ENCODE data around the gene S100G. TPM values are rescaled to one million over a fixed set of nuclear protein-coding genes. Genes with fewer than 3 reads are reported as not detected.
A peak's percentile ranks its signal among the peaks of the same experiment; 100 is the strongest.

The S100G gene
- polyA plus RNA-seq, 1 of the 3 experiments (the other 2 are of a cell fraction), result not detected

DNA sequence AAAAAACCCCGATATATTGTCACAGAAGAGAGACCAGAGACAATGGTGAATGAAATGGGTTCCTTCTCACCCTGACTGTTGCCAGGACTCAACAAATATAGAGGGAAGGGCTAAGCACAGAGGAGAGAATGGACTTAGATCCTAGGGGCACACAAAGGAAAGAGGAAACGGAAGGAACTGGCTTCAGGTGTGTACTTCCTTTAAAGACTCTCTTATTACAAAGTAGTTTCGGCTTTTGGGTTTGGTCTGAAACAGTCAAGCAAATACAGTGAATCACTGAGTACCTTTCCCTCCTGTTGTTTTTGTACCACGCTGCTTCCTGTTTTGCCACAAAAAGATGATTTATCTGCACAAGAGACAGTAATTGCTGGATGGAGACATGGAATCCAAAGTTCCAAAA lies 46.1 kb upstream of the S100G start:
- no peaks in the 10 kb centered on the region for H4K20me1 ChIP-seq (ENCODE audit: insufficient read depth)
- H3K27me3 ChIP-seq (ENCODE audit: insufficient read depth), result no peaks in the 10 kb centered on the region
- no peak for DNase-seq
- no peak overlapping the region for H2AFZ ChIP-seq (ENCODE audit: low read depth)
- no peaks in the 10 kb centered on the region for H3K9me2 ChIP-seq
- H3K27ac ChIP-seq (ENCODE audit: low read depth in 2 of 2, low read length in 1 of 2), result peak overlapping the region; percentile 16 to 54
- H3K4me1 ChIP-seq (ENCODE audit: control insufficient read depth in 1 of 2, insufficient read depth in 2 of 2, low read depth in 1 of 2, low read length in 1 of 2), result peaks cover 9 to 17% of the 10 kb centered on the region in 2 experiments; a peak in 3 of 4 replicates
- H3K36me3 ChIP-seq (replicated peaks in 1 of 2; ENCODE audit: control insufficient read depth in 1 of 2, insufficient read depth in 2 of 2, low read length in 1 of 2), result peaks cover 1 to 14% of the 10 kb centered on the region in 2 experiments
- POLR2A ChIA-PET, result no interaction called here
- 75% methylated on average over 4 of the region's 4 CpGs for WGBS (ENCODE audit: low lambda C conversion rate)
- H3K4me3 ChIP-seq (ENCODE audit: low read depth in 2 of 2, low read length in 1 of 2), result no peak overlapping the region
- no peak overlapping the region for H3K9ac ChIP-seq
- CTCF ChIA-PET, result no interaction called here
- no peak for TF ChIP-seq NFIC (IDR thresholded peaks at IDR 0.05; ENCODE audit: borderline replicate concordance)
- TF ChIP-seq, protein P1, sequence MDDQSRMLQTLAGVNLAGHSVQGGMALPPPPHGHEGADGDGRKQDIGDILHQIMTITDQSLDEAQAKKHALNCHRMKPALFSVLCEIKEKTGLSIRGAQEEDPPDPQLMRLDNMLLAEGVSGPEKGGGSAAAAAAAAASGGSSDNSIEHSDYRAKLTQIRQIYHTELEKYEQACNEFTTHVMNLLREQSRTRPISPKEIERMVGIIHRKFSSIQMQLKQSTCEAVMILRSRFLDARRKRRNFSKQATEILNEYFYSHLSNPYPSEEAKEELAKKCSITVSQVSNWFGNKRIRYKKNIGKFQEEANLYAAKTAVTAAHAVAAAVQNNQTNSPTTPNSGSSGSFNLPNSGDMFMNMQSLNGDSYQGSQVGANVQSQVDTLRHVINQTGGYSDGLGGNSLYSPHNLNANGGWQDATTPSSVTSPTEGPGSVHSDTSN (IDR thresholded peaks at IDR 0.05), result peak; percentile 49
- TF ChIP-seq, protein P2, sequence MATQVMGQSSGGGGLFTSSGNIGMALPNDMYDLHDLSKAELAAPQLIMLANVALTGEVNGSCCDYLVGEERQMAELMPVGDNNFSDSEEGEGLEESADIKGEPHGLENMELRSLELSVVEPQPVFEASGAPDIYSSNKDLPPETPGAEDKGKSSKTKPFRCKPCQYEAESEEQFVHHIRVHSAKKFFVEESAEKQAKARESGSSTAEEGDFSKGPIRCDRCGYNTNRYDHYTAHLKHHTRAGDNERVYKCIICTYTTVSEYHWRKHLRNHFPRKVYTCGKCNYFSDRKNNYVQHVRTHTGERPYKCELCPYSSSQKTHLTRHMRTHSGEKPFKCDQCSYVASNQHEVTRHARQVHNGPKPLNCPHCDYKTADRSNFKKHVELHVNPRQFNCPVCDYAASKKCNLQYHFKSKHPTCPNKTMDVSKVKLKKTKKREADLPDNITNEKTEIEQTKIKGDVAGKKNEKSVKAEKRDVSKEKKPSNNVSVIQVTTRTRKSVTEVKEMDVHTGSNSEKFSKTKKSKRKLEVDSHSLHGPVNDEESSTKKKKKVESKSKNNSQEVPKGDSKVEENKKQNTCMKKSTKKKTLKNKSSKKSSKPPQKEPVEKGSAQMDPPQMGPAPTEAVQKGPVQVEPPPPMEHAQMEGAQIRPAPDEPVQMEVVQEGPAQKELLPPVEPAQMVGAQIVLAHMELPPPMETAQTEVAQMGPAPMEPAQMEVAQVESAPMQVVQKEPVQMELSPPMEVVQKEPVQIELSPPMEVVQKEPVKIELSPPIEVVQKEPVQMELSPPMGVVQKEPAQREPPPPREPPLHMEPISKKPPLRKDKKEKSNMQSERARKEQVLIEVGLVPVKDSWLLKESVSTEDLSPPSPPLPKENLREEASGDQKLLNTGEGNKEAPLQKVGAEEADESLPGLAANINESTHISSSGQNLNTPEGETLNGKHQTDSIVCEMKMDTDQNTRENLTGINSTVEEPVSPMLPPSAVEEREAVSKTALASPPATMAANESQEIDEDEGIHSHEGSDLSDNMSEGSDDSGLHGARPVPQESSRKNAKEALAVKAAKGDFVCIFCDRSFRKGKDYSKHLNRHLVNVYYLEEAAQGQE (IDR thresholded peaks at IDR 0.05; ENCODE audit: low read depth, low read length), result no peak
- H3K9me3 ChIP-seq, result peaks cover 3% of the 10 kb centered on the region; the same call in 1 of the 2 replicates
- H3F3A ChIP-seq (replicated peaks; ENCODE audit: insufficient read depth), result peaks cover 5% of the 10 kb centered on the region
- H3K79me2 ChIP-seq (ENCODE audit: insufficient read depth), result no peaks in the 10 kb centered on the region
- H3K4me2 ChIP-seq, result peak overlapping the region; percentile 26

GRCh38 chrX:16604337-16604736 lies 45.6 kb upstream of the S100G start:
- no peak overlapping the region for H3K4me3 ChIP-seq (ENCODE audit: low read depth in 2 of 2, low read length in 1 of 2)
- H4K20me1 ChIP-seq (ENCODE audit: insufficient read depth), result no peaks in the 10 kb centered on the region
- peaks cover 4% of the 10 kb centered on the region; the same call in 1 of the 2 replicates for H3K9me3 ChIP-seq
- ChIA-PET CTCF (no interaction called here), POLR2A (no interaction called here)
- H3K36me3 ChIP-seq (replicated peaks in 1 of 2; ENCODE audit: control insufficient read depth in 1 of 2, insufficient read depth in 2 of 2, low read length in 1 of 2), result peaks cover 3 to 17% of the 10 kb centered on the region in 2 experiments
- H3K4me2 ChIP-seq, result peak overlapping the region; percentile 26
- no peaks in the 10 kb centered on the region for H3K27me3 ChIP-seq (ENCODE audit: insufficient read depth)
- peaks cover 9 to 17% of the 10 kb centered on the region in 2 experiments; a peak in 3 of 4 replicates for H3K4me1 ChIP-seq (ENCODE audit: control insufficient read depth in 1 of 2, insufficient read depth in 2 of 2, low read depth in 1 of 2, low read length in 1 of 2)
- no peaks in the 10 kb centered on the region for H3K9me2 ChIP-seq
- DNase-seq, result no peak
- no peak overlapping the region for H3K9ac ChIP-seq
- H3K79me2 ChIP-seq (ENCODE audit: insufficient read depth), result no peaks in the 10 kb centered on the region
- peak overlapping the region; percentile 12 to 54 for H3K27ac ChIP-seq (ENCODE audit: low read depth in 2 of 2, low read length in 1 of 2)
- peaks cover 10% of the 10 kb centered on the region for H3F3A ChIP-seq (replicated peaks; ENCODE audit: insufficient read depth)
- H2AFZ ChIP-seq (ENCODE audit: low read depth), result peak overlapping the region; percentile 18; the same call in 1 of the 2 replicates
- 97% methylated on average over 2 of the region's 2 CpGs for WGBS (ENCODE audit: low lambda C conversion rate)
- TF ChIP-seq RFX5 (IDR thresholded peaks at IDR 0.05; ENCODE audit: low read length) (no peak), CTCF (IDR thresholded peaks at IDR 0.05) (no peak), SMC3 (IDR thresholded peaks at IDR 0.05; ENCODE audit: low read depth, low read length) (no peak), MAX (IDR thresholded peaks at IDR 0.05; ENCODE audit: low read depth) (no peak), JUND (IDR thresholded peaks at IDR 0.05) (no peak), POLR2AphosphoS5 (IDR thresholded peaks at IDR 0.05; ENCODE audit: low read depth, low read length) (no peak), CHD2 (IDR thresholded peaks at IDR 0.05; ENCODE audit: low read length, partially characterized antibody) (no peak), RCOR1 (IDR thresholded peaks at IDR 0.05; ENCODE audit: low read length) (no peak), MXI1 (IDR thresholded peaks at IDR 0.05; ENCODE audit: low read depth, low read length) (no peak), SIN3A (IDR thresholded peaks at IDR 0.05; ENCODE audit: borderline replicate concordance, low read depth, low read length) (no peak), GATA2 (CRISPR knock-in tag; IDR thresholded peaks at IDR 0.05) (no peak)
- TF ChIP-seq, protein P1 (IDR thresholded peaks at IDR 0.05), result no peak
- TF ChIP-seq, protein P2 (IDR thresholded peaks at IDR 0.05; ENCODE audit: low read depth, low read length), result no peak
